GM19193 (cell line): ENCODE data around the gene GIMAP5.

Source experiments
- POLR2A ChIP-seq: IDR thresholded peaks from 4 replicates; pipeline ENCODE4 v1.6.1; 2011; ENCODE audit not compliant: insufficient read depth, insufficient read length; ENCODE audit errors: extremely low read depth

Gene GIMAP5

GRCh38 chr7:150745876-150746275 lies 8.7 kb downstream of the GIMAP5 start:
- TF ChIP-seq POLR2A: no peak

GRCh38 chr7:150746921-150747320 lies 9.7 kb downstream of the GIMAP5 start:
- TF ChIP-seq POLR2A: no peak

GRCh38 chr7:150748376-150748775 lies 11.2 kb downstream of the GIMAP5 start:
- no peak for TF ChIP-seq POLR2A

- TF ChIP-seq POLR2A: no peak
Measured at GRCh38 chr7:150751702-150752101, 14.5 kb downstream of the GIMAP5 start.

GRCh38 chr7:150753239-150753638 lies 16.0 kb downstream of the GIMAP5 start:
- TF ChIP-seq POLR2A: no peak

- TF ChIP-seq POLR2A: no peak
Measured at GRCh38 chr7:150753826-150754603, 16.8 kb downstream of the GIMAP5 start.

GRCh38 chr7:150754951-150755350 lies 17.7 kb downstream of the GIMAP5 start:
- no peak for TF ChIP-seq POLR2A

GRCh38 chr7:150755473-150756099 lies 18.4 kb downstream of the GIMAP5 start:
- TF ChIP-seq POLR2A: no peak

- TF ChIP-seq POLR2A: no peak
Measured at GRCh38 chr7:150756166-150756565, 18.9 kb downstream of the GIMAP5 start.

GRCh38 chr7:150756858-150757257 lies 19.6 kb downstream of the GIMAP5 start:
- no peak for TF ChIP-seq POLR2A

GRCh38 chr7:150759479-150759878 lies 22.3 kb downstream of the GIMAP5 start:
- TF ChIP-seq POLR2A: no peak

- TF ChIP-seq POLR2A: no peak
Measured at GRCh38 chr7:150766334-150766709, 29.1 kb downstream of the GIMAP5 start.

GRCh38 chr7:150769768-150770167 lies 32.5 kb downstream of the GIMAP5 start:
- no peak for TF ChIP-seq POLR2A

- TF ChIP-seq POLR2A: no peak
Measured at GRCh38 chr7:150778014-150778737, 41.0 kb downstream of the GIMAP5 start.

GRCh38 chr7:150778738-150779301 lies 41.6 kb downstream of the GIMAP5 start:
- no peak for TF ChIP-seq POLR2A
